Epidermal melanocyte (primary cell): ENCODE measurements around the gene KRT26.

Source experiments
- DNase-seq: peaks from one replicate; pipeline ENCODE4 v3.0.0; 2011; ENCODE audit warnings: low spot score; ENCODE audit not compliant: insufficient read length

KRT26 gene

DNA sequence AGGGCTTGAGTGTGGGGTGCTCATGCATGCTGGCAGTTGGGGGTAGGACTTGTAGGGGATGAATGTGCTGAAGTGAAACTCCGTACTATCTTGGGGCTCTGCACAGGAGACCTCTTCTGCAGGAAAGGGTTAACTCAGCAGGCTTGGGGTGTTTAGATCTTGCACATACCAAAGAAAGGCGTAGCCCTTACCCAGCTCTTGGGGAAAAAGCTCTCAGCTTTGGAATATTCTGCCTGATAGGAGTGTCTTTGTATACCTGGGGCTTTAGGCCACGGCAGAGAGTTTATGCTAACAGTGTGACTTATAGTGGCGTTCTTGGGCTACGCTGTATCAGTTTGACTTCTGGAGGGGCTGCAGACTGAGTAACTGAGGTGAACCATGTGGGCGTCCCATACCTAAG is 38.0 kb downstream of the KRT26 start:
- no peak for DNase-seq

DNA sequence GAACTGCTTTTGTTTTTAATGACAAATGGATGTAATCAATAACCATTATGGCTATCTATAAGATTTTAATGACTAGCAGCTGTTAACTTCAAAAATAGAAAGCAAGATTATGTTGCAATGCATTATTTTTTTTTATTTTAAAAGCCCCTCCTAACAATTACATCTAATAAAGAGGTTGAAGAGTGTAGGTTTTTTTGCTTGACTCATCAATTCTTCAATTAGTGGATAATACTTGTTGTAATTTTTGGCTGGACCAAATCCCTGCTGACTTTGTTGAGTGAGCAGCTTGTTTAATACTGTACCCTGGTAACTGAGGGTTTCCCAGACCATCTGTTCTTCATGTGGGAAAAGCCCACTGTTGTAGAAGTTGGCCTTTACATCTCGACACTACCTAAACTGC is 41.0 kb downstream of the KRT26 start:
- DNase-seq, result no peak

DNA sequence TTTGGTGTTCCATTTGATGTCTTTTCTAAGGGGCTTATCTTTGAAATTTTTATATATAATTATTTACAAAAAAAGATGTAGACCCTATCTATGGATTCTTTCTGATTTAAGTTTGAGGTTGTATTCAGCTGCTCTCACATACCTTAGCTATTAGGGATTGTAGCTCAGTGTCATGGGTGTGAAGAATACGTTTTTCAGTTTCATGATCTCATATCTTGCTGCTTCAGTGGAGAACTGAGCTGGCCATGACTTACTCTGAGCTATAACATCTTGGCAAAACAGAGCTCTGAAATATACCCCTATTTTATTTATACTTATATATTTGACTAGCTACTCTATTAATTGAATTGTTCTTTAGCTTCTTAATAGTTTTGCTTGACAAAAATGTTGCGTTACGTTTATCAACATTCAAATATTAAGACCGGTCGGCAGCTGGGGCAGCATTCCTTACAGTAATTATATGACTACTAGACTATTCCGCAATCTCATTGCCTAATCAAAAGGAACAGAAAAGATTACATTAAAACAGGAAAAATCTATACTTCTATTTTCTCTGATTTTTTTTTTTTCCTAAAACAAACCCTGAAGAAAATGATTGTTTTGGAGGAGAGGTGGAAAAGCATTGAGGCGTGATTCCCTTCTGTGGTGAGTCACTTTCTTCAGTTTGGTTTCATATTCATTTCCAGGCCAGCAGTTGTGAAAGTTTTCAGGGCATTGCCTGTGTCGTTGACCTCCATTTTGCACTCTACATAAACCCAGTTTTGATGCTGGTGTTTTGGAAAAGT is 44.4 kb downstream of the KRT26 start:
- DNase-seq, result no peak

DNA sequence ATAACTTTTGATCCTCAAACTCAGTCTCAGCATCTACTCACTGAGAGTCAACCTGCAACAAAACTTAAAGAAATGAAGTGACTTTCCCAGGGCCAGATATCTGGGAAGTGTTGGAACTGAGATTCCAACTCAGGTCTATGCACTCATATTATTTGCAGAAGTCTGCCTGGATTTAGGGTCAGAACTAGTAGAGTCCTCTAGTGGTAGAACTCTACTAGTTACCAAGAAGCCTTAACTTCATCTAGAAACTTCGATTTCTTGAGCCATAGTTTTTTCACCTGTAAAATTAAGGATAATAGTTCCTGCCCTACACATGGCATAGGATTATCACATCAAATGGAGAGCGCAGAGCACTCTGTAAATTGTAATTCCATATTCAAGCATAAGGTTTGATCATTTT is 45.1 kb downstream of the KRT26 start:
- no peak for DNase-seq

DNA sequence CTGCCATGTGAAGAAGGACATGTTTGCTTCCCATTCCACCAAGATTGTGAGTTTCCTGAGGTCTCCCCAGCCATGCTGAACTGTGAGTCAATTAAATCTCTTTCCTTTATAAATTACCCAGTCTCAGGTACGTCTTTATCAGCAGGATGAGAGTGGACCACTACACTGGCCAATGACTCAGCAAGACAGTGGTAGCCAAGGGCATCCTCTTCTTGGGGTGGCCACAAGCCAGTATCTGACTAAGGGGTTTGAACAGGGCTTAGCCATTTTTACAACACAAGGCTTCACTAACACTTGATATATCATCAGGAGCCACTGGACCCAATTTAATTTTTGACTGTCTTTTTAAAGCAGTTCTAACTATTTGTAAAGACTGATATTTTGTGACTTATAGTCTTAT is 47.3 kb downstream of the KRT26 start:
- no peak for DNase-seq

DNA sequence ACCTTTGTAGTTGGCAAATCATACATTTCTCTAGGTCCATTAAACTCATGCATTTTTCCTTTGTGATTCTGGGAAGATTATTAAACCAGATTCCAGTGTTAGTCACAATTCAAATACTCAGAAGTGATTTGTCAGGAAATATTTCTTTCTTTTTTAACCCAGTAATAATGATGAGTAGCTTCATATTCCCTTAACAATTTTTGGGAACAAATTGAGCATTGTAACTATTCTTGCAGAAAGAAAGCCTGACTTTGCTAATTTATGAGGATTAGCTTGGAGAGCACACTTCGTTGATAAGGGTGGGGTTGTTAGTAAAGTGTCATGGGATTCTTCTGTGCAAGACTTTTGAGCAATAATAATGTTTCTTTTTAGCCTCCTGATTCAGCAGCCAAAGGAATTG is 49.8 kb downstream of the KRT26 start:
- DNase-seq, result no peak

DNA sequence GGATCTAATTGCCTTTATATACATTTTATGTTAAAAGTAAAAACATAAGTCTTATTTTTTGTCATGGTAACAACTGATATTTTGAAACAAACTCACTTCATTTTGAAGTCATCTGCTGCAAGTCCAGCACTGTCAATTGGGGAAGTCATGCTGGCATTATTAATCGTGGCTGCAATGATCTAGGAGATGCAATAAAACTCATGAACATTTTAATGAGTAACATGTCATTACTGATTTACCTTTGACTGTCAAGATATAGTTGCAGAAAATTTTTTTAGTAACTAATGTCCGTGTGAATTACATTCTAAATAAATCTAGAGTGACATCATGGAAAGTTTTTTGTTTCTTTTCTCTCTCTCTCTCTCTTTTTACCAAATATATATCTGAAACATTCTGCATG is 51.1 kb downstream of the KRT26 start:
- no peak for DNase-seq

DNA sequence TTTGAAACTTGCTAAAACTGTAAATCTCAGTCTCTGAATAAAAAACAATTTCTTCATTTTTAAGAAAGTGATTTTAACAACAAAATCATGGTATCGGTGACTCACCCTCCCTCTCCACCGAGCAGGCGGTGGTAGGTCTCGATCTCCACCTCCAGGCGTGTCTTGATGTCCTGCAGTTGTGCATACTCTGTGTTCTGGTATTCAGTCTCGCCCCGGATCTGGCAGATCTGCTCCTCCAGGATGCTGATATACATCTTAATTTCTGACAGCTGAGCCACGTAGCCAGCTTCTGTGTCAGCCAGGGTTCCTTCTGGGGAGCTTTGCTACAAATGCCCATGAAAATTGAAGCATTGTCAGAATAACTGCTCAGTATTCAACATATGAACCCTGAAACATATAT is 53.1 kb downstream of the KRT26 start:
- no peak for DNase-seq

DNA sequence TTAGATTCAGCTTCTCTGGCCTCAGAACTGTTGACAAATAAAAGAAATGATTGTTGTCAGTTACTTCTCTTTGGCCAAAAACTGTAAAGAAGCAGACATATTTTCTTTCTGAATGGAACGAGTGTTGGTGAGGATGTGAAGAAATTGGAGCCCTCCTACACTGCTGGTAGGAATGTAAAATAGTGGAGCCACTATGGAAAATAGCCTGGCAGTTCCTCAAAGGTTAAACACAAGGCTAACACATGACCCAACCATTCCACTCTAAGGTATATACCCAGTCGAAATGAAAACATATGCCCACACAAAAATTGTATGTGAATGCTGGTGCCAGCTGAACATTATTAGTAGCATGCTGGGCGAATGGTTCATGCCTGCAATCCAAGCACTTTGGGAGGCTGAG is 54.2 kb downstream of the KRT26 start:
- DNase-seq, result no peak
